GM12873 (cell line): ENCODE results near the gene TSPAN33.

Experiments
- TF ChIP-seq, protein P1 (sequence below): IDR thresholded peaks from 2 replicates; pipeline ENCODE4 v1.5.1; 2012; ENCODE audit warnings: low read depth, mild to moderate bottlenecking, moderate library complexity, low read length, control low read depth; ENCODE audit not compliant: insufficient read depth; ENCODE audit errors: missing control alignments

TSPAN33 gene

DNA sequence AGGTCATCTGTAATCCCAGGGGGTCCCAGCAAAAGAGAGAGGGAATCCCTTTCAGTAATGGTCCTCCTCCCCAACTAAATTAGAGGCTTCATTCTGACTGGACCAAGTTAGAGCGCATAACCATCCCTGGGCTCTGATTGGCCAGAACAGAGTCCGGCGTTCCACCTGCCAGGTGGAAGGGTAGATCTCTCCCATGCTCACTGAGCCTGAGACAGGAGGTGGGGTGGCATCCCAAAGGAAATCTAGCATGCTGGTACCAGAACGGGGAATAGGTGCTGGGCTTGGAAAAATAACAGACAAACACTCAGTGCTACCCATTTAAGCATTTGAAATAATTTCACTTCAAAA lies 21.0 kb upstream of the TSPAN33 start:
- TF ChIP-seq, protein P1, sequence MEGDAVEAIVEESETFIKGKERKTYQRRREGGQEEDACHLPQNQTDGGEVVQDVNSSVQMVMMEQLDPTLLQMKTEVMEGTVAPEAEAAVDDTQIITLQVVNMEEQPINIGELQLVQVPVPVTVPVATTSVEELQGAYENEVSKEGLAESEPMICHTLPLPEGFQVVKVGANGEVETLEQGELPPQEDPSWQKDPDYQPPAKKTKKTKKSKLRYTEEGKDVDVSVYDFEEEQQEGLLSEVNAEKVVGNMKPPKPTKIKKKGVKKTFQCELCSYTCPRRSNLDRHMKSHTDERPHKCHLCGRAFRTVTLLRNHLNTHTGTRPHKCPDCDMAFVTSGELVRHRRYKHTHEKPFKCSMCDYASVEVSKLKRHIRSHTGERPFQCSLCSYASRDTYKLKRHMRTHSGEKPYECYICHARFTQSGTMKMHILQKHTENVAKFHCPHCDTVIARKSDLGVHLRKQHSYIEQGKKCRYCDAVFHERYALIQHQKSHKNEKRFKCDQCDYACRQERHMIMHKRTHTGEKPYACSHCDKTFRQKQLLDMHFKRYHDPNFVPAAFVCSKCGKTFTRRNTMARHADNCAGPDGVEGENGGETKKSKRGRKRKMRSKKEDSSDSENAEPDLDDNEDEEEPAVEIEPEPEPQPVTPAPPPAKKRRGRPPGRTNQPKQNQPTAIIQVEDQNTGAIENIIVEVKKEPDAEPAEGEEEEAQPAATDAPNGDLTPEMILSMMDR = no peak

DNA sequence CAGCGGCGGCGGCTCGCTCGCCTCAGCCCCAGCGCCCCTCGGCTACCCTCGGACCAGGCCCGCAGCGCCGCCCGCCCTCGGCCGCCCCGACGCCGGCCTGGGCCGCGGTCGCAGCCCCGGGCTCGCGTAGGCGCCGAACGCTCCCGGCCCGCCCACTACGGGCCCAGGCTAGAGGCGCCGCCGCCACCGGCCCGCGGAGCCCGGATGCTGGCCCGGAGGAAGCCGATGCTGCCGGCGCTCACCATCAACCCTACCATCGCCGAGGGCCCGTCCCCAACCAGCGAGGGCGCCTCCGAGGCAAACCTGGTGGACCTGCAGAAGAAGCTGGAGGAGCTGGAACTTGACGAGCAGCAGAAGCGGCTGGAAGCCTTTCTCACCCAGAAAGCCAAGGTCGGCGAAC lies 18.2 kb upstream of the TSPAN33 start:
- TF ChIP-seq, protein P1 = no peak

DNA sequence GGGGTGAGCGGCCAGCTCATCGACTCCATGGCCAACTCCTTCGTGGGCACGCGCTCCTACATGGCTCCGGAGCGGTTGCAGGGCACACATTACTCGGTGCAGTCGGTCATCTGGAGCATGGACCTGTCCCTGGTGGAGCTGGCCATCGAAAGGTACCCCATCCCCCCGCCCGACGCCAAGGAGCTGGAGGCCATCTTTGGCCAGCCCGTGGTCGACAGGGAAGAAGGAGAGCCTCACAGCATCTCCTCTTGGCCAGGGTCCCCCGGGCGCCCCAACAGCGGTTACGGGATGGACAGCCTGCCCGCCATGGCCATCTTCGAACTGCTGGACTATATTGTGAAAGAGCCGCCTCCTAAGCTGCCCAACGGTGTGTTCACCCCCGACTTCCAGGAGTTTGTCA lies 17.4 kb upstream of the TSPAN33 start:
- TF ChIP-seq, protein P1 = no peak

DNA sequence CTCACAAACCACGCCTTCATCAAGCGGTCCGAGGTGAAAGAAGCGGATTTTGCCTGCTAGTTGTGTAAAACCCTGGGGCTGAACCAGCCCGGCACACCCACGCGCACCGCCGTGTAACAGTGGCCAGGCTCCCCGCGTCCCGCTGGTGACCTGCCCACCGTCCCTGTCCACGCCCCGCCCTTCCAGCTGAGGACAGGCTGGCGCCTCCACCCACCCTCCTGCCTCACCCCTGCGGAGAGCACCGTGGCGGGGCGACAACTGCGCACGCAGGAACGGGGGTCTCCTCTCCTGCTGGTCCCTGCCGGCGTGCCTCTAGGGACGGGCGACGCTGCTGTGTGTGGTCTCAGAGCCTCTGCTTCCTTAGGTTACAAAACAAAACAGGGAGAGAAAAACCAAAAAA lies 16.9 kb upstream of the TSPAN33 start:
- TF ChIP-seq, protein P1 = no peak

DNA sequence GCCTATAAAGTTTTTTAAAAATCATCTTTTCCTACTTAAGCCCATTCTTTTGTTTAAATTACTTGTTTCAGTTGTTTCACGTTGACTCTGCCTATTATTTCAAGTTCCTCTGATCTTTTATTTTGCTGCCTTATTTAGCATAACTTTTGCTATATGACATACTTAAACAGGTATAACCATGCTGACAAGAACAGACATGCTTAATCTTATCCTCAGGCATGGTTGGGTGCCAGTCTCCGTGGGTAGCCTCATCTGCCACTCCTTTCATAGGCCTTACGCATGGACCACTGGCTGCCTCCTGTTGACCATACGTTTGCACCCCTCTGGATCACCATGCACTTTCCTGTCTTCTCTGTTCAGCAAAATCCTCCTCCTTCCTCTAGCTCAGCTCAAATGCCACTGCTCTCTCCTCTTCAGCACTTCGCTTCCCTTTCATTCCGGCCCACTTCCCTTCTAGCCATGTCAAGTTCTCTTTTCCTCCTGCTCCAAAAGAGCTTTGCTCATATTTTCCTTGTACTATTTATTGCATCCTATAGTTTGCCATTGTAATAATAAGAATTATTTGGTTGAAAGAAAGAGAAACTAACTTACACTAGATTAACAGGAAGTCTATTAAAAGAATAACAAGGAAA lies 10.0 kb upstream of the TSPAN33 start:
- TF ChIP-seq, protein P1 = no peak

DNA sequence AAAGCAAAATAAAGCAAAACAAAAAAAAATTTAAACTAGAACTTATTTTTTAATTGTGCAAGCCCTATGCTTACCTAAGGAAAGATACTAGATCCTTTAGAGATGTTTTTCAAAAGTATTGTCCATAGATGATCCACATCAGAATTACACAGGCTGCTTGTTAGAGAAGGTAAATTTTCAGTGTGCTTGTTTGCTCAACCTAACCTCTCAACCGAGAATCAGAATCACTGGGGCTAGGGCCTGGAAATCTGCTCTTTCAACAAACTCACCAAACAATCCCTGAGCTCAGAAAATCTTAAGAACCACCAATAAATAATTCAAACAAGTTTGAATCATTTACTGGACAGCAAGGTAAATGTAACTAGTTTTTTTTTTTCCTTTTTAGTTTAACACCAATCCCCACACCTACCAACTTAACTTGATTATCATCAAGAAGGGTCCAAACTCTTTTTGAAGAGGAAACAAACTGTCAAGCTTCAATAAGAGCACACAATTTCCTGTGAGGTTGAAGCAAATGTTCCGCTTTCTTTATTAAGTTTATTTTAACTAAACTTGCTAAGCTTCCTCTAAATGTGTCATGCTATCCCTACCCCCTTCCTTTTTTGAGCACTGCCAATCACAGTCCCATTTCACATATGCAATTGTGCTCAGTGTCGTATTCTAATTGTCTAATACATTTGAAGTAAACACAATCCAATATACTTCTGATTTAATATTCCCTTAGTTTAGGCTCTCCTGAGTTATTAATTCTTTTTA lies 7.4 kb upstream of the TSPAN33 start:
- TF ChIP-seq, protein P1 = no peak

DNA sequence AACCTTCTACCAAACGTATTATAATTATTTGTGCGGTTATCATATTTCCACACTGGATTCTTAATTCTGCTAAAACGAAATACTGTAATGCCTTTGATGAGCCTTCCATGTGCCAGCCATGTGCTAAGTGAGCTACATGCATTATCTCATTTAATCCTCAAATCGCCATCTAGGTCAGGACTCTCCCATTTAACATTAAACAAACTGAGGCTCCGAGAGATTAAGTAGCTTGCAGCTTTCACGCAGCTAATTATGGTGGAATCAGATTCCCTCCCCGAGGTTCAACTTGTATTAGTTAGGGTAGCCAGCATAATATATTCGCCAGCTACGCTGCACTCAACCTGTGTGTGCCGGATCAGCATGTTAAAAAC lies 798 bp upstream of the TSPAN33 start:
- TF ChIP-seq, protein P1 = no peak
